ENCODE results near the gene TCHHL1.

Gene TCHHL1

DNA sequence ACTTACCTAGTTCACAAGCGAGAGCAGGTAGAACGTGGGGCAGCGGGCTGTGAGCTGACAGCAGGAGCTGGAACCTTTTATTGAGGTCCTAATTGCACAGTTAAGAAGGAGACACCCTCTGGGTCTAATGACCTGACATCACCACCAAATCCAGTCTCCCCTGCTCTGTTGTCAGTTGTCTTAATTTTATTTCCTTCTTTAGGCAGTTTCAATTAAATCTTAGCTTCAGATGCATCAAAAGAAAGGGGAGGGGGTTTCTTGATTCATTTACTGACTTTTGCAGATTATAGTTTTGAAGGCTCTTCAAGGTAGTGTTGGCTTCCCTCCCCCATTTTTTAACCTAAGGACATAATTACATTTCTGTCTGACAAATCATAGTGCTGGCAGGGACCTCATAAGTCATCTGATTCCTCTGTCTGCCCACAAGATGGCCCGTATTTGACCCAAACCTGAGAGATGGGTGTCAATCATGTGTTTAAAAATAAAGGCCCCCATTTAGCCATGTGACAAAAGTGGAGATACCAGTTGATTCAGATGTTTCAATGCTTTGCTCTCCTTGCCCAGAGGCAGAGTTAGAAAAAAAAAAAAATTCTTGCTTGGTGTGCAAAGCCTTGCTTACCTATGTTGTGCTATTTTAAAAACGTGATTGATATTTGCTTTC lies at the start of gene TCHHL1:
Gene TCHHL1, minus strand, starts transcription at position 51 of the 661 bp plus-strand sequence. CDS start 921 bp downstream, outside the sequence.
- no peak for DNase-seq

DNA sequence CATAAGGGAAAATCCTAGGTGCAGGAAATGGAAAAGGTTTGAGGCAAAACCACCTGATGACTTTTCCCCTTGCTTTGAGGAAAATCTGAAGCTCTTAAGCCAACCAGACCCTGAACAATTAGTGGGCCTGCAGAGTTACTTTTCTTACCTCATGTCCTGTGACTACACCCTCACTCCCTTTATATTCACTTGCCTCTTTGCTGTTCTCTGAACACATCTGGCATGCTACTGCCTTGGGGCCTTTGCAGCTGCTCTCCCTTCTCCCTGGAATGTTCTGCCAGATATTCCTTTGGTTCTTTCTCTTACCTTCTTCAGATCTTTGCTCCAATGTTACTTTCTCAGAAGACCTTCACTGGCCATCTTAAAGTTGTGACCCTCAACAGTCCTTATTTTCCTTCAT lies 48.4 kb upstream of the TCHHL1 start:
- no peak for DNase-seq

DNA sequence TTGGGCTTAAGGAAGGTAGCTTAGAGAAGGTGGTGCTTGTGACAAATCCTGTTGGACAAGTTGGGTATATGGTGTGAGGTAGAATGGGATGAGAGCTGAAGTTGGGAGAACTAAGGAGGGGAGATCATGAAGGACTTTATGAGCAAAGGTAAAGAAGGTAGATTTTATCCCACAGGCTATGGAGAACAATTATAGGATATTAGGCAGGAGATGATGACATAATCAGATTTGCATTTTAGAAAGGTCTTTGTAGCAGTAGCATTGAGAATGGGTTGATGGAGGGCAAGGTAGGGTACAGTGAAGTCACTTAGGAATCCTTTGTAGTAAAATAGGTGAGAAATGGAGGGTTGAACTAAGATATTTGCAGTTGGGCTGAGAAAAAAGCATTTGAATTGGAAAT lies 41.3 kb upstream of the TCHHL1 start:
- DNase-seq = no peak

DNA sequence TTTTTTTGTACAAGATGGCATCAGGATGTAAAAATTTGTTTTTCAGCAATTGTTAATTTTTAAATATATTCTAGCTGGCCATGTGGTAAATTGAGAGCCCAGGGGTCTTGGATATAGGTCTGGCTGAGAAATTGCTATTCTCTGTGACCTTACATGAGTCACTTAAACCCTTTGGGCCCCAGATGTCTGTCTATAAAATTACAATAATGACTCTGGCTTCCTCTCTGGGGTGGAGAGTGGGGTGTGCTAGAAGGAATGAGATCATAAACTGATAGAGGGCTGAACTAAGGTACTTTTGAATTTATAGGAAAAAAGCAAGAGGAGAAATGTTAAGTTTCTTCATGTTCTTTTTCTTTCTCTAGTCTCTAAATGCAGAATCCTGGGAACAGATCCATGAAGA lies 38.8 kb upstream of the TCHHL1 start:
- DNase-seq = no peak

DNA sequence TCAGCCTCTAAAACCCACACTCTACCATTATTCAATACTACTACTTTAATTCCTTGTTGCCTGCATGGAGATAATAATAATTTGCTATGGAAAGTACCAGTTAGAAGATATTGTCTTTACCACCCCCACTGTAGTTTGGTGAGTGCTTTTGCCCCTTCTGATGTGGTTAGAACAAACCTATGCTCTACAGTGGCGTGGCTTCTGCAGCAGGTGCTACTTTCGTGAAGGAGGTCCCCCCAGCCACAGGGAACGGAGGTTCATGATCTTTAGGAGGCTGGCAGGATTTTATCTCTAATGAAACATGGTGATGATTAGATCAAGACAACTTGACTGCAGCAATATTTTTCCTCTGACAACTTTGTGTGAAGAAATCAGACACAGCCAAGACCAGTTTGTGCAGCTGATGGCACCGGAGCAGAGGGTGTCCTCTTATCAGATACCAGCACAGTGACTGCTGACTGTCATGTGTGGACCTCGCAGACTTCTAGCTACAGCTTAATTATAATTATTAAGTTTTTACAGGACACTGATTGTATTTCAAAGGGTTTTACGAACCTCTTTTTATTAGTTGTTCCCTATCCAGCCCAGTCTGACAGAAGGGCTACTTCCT lies 37.1 kb upstream of the TCHHL1 start:
- no peak for DNase-seq

DNA sequence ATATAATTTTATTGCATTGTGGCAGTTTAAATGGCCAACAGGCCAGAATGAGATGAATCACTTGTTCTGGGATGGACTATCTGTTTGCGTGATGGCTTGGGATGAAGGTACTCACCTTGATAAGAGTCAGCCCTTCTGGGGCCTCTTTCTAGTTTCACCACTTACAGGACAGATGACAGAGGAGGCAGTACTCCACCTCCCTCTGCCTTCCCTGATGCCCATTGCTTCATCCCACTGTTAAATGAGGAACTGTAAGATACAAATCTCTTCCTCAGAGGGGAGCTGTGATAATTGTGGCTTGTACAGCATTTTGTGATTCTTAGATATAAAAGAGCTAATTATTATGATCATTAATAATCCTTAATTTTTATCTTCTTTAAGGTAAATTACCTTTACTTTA lies 30.1 kb upstream of the TCHHL1 start:
- DNase-seq = no peak

DNA sequence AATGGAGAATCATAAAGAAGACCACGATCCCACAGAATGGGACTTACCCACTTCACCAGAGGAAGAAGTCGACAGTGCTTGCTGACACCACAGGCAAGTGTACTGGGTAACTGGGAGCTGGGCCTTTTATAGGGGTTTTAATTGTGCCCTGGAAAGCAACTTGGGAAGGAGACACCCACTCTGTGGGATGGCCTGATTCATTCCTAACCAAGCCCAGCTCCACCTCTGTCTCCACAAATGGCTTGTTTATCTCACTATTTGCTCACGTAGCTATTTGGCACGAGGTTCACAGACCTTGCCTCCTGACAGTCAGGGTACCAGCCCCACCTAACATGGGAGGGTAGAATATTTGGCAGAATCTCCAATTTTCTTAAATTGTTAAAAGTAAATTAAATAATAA lies 26.5 kb upstream of the TCHHL1 start, which contains the start of gene TCHH:
Gene TCHH, minus strand, starts transcription at position 101 of the 400 bp plus-strand sequence. CDS start 1,364 bp downstream, outside the sequence.
- no peak for DNase-seq

DNA sequence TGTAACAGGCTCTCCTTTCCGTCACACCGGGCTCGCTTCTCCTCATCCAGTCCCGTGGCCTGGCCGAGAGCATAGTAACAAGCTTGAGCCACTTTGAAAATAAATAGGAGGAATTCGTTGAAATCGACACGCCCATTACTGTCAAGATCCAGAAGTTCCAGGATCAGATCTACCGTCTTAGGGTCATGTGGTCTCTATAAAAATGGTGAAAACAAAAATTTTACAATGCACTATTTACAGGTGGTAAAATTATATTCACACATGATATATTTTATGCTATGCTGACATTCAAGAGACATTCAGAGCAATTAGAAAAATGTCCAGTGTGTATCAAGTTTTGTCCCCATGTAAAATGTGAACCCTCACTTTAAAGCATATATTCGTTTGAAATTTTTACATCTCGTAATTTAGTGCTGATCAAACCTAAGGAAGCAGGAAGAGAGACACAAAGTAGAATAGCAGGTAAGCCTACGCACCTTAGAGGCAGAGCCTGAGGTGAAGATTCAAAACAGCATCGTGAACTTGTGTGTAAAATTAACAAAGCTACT lies 24.1 kb upstream of the TCHHL1 start:
- no peak for DNase-seq

DNA sequence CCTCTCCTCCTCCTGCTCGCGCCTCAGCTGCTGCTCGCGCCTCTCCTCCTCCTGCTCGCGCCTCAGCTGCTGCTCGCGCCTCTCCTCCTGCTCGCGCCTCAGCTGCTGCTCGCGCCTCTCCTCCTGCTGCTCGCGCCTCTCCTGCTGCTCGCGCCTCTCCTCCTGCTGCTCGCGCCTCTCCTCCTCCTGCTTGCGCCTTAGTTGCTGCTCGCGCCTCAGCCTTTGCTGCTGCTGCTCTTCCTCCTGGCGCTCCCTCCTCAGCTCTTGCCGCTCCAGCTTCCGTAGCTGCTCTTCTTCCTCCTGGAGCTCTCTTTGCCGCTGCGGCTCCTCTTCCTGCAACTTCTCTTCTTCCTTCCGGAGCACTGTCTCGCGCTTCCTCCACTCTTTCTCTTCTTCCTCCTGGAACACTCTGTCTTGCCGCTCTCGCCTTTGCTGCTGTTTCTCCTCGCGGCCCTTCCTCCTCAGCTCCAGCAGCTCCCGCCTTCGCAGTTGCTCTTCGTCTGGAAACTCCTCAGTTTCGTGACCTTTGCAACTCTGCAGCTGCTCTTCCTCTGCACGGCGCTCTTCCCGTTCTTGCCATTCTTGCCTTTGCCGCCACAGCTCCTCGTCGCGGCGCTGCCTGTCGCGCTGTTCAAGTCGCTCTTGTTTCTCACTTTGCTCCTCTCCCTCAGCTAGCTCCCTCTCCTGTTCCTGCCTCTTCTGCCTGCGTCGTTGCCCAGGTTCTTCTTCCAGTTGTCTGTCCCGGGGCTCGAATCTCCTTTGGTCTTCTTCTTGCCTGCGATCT lies 23.4 kb upstream of the TCHHL1 start:
- no peak for DNase-seq

DNA sequence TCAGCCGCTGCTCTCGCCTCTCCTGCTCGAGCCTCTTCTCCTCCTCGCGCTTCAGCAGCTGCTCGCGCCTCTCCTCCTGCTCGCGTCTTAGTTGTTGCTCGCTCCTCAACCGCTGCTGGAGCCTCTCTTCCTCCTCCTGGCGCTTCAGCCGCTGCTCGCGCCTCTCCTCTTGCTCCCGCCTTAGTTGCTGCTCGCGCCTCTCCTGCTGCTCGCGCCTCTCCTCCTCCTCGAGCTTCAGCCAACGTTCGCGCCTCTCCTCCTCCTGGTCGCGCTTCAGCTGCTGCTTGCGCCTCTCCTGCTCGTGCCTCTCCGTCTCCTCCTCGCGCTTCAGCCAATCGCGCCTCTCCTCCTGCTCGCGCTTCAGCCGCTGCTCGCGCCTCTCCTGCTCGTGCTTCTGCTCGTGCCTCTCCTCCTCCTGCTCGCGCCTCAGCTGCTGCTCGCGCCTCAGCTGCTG lies 22.7 kb upstream of the TCHHL1 start:
- DNase-seq = no peak

DNA sequence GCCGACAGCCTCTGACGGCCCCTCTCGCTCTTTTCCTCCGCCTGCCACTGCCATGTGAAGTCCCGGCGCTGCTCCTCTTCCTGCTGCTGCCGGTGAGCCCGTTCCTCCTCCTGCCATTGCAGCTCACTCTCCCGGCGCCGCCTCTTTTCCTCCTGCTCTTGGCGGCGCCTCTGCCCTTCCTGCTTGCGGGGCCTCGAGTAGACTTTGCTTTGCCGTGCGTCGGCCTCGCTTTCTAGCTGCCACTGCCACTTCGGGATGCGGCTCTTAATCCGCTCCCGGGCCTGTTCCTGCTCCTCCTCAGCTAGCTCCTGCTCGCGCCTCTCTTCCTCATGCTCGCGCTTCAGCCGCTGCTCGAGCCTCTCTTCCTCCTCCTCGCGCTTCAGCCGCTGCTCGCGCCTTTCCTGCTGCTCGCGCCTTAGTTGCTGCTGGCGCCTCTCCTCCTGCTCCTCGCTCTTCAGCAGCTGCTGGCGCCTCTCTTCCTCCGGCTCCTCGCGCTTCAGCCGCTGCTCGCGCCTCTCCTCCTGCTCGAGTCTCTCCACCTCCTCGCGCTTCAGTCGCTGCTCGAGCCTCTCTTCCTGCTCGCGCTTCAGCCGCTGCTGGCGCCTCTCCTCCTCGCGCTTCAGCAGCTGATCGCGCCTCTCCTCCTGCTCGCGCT lies 22.1 kb upstream of the TCHHL1 start:
- DNase-seq = peak; percentile 17

DNA sequence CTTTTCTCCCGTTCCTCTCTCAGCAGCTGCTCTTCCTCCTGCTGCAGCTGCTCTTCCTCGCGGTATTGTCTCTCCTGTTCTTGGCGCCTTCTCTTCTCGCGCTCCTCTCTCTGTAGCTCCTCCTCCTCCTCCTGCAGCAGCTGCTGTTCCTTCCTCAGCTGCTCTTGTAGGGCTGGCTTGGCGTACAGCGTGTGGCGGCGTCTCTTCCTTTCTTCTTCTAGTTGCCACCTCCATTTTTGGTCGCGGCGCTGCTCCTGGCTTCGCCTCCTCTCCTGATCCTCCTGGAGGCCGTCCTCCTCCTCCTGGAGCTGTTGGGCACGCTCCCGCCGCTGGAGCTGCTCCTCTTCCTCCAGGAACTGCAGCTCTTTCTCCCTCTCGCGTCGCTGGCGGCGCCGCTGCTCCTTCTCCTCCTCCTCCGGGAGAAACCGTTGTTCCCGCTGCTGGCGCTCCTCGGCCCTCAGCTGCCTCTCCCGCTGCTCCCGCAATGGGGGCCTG lies 21.5 kb upstream of the TCHHL1 start:
- no peak for DNase-seq

DNA sequence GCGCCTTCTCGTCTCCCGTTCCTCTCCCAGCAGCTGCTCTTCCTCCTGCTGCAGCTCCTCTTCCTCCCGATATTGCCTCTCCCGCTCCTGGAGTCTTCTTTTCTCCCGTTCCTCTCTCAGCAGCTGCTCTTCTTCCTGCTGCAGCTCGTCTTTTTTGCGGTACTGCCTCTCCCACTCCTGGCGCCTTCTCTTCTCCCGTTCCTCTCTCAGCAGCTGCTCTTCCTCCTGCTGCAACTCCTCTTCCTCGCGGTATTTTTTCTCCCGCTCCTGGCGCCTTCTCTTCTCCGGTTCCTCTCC lies 21.1 kb upstream of the TCHHL1 start:
- no peak for DNase-seq

DNA sequence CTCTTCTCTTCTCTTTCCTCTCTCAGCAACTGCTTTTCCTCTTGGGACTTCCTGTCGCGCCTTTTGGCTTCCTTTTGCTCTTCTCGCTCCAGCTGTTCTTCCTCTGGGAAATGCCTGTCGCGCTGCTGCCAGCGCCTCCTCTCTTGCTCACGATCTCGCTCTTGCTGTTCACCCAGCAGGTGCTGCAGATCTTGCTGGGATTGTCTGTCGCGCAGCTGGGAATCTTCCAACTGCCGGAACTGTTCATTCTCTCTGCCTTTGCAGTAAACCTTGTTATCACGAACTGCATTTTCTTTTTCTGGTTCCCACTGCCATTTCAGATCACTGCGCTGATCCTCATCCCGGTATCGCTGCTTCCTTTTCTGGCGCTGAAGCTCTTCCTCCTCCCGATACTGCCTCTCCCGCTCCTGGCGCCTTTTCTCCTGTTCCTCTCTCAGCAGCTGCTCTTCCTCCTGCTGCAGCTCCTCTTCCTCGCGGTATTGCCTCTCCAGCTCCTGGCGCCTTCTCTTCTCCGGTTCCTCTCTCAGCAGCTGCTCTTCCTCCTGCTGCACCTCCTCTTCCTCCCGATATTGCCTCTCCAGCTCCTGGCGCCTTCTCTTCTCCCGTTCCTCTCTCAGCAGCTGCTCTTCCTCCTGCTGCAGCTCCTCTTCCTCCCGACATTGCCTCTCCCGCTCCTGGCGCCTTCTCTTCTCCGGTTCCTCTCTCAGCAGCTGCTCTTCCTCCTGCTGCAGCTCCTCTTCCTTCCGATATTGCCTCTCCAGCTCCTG lies 20.6 kb upstream of the TCHHL1 start:
- DNase-seq = no peak

DNA sequence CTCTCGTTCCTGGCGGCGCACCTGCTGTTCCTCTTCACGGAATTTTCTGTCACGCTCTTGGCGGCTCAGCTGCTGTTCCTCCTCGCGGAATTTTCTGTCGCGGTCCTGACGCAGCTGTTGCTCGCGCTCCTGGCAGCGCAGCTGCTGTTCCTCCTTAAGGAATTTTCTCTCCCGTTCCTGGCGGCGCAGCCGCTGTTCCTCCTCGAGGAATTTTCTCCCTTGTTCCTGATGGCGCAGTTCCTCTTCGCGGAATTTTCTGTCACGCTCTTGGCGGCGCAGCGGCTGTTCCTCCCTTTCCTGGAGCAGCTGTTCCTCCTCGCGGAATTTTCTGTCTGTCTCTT lies 20.0 kb upstream of the TCHHL1 start:
- DNase-seq = no peak

DNA sequence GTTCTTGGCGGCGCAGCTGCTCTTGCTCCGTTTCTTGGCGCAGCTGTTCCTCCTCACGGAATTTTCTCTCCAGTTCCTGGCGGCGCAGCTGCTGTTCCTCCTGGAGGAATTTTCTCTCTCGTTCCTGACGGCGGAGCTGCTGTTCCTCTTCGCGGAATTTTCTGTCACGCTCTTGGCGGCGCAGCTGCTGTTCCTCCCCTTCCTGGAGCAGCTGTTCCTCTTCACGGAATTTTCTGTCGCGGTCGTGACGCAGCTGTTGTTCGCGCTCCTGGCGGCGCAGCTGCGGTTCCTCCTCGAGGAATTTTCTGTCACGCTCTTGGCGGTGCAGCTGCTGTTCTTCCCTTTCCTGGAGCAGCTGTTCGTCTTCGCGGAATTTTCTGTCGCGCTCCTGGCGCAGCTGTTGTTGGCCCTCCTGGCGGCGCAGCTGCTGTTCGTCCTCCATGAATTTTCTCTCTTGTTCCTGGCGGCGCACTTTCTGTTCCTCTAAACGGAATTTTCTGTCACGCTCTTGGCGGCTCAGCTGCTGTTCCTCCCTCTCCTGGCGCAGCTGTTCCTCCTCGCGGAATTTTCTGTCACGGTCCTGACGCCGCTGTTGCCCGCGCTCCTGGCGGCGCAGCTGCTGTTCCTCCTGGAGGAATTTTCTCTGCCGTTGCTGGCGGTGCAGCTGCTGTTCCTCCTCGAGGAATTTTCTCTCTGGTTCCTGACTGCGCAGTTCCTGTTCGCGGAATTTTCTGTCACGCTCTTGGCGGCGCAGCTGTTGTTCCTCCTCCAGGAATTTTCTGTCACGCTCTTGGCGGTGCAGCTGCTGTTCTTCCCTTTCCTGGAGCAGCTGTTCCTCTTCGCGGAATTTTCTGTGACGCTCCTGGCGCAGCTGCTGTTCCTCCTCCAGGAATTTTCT lies 19.4 kb upstream of the TCHHL1 start:
- DNase-seq = no peak

DNA sequence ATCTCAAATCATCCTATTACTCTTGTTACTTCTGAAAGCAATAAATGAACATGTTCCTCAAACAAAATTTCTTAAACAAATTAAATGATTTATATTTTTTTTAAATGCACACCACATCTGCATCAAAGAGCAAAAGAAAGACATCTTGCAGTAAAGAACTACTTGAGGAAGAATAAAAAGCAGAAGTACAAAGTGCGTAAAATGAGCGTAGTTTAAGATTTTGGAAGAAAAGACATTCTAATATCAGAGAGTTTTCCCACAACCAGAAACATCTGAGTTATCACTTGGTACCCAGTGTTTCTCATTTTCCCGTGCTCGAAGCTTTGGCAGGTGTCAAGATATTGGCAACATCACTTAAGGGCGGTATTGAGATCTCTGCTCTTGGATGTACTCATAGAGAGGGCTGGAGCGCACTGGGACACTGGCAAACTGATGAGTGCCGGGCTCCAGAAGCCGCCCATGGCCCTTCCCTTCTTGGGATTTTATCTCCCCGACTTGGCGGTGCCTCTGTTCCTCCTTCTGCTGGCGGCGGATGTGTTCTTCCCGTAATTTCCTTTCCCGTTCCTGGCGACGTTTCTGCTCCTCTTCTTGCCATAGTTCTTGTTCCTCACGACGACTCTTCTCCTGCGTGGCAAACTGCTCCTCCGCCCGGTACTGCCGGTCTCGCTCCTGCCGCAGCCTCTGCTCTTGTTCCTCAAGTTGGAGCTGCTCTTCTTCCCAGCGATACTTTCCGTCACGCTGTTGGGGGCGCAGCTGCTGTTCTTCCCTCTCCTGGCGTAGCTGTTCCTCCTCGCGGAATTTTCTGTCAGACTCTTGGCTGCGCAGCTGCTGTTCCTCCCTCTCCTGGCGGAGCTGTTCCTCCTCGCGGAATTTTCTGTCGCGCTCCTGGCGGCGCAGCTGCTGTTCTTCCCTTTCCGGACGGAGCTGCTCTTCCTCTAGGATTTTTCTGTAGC lies 18.4 kb upstream of the TCHHL1 start:
- no peak for DNase-seq

DNA sequence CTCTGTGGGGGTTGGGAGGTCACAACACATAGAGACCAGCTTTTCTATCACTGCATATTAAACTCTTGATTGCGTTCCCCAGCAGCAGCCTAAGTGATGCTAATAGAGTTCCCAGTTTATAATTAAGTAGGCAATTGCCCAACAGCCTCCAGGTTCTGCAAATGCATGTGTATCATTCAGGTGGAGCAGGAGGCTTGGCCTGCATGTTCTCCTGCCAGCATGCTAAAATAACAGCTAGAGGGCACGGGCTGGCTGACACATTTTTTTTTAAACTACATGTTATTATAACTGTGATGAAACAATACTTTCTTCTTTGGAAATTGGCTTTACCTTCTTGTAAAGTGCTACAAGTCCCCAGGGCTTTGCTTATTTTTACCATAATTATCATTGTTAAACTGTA lies 16.0 kb upstream of the TCHHL1 start:
- no peak for DNase-seq

DNA sequence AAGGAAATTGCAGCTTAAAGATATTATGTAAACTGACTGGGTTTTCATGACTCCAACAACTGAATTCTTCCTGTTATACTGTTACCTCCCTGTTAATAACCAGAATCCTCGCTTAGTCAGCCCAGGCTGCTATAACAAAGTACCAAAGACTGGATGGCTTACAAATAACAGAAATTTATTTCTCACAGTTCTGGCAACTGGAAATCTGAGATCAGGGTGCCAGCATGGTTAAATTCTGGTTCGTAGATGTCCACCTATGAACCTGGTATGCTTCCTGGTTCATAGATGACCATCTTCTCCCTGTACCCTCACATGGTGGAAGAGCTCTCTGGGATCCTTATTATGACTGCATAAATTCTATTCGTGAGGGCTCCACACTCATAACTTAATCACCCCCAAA lies 8.1 kb upstream of the TCHHL1 start:
- DNase-seq = no peak

DNA sequence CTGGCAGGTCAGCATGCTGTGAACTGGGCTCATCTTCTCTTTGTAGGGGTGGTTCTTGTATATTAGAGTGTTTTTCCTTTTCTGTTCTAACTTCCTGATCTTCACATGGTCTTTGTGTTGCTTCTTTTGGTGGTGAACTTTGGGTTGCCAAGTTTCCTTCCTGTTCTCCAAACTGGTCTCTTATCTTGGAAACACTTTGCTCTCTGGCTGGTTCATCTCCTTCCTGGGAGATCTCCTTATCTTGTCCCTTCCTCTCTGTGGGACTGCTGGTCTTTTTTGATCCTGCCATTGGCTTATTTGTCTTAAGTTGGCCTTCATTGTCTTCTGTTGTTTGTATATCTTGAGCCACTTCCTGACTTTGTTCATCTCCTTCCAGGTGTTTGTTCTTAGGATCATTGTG lies 2.1 kb downstream of the TCHHL1 start:
- no peak for DNase-seq

Data from NCI-H510A treated with DMSO at 0.1 percent for 48 hours (cell line).